K562 (cell line): ENCODE measurements around the gene EEF1AKMT1. TPM values are rescaled to one million over a fixed set of nuclear protein-coding genes. Genes with fewer than 3 reads are reported as not detected.

Source experiments
- ATAC-seq: fragments of 200-7000 bp; cut with Tn5 transposase; 3 replicates; pipeline ENCODE4 v1.9.1; 2020; ENCODE audit warnings: moderate library complexity
- BruUV-seq: library from RNA; stranded (reverse); fragments of 400-500 nt; replicated peaks from 2 replicates; lab custom pipeline; 2021; lab: Mats Ljungman, UMichigan
- CTCF ChIA-PET: fragments of 300-600 bp; formaldehyde crosslinking; extraction: SDS; loops from one replicate; lab custom pipeline; 2021; ENCODE audit warnings: low intra/inter-chr PET ratio; lab: Yijun Ruan, JAX
- POLR2A ChIA-PET: fragments of 300-600, 350-650 bp; sonication (Branson Sonifier 250); formaldehyde crosslinking; extraction: SDS; loops from one replicate; lab custom pipeline; 2021; ENCODE audit warnings: antibody characterized with exemption, inconsistent platforms; lab: Yijun Ruan, JAX
- DNase-seq, 4 experiments: peaks; one replicate each; pipeline versions ENCODE4 v3.0.0 to v3.0.0-alpha.2; 2011 to 2018; ENCODE audit warnings: low spot score in 3 of 4, mixed read lengths in 3 of 4; ENCODE audit errors: extremely low read depth in 1 of 4
- FAIRE-seq: peaks from 2 replicates; lab custom pipeline; 2011; peaks lifted over from hg19 to GRCh38; lab: Jason Lieb, UNC
- H2AFZ ChIP-seq: 2 replicates; pipeline ENCODE4 v1.6.0; 2011; ENCODE audit warnings: low read depth, low read length, control low read depth, inconsistent platforms
- H3K27ac ChIP-seq: fragments of 200-600 bp; 3 replicates; pipeline ENCODE4 v1.8.0; 2011; ENCODE audit warnings: low read depth, mild to moderate bottlenecking, control low read depth, inconsistent platforms, low read length, moderate library complexity, mixed read lengths; ENCODE audit errors: extremely low read depth
- H3K27me3 ChIP-seq, 2 experiments: fragments of 300-600 bp in 1 of 2; 2 replicates in 1 of 2; 3 replicates in 1 of 2; pipeline versions ENCODE4 v1.6.0 to v1.8.0; 2011; ENCODE audit warnings: inconsistent platforms in 2 of 2, low read length in 2 of 2, mild to moderate bottlenecking in 1 of 2, mixed read lengths in 1 of 2, moderate library complexity in 1 of 2; ENCODE audit not compliant: control insufficient read depth in 2 of 2, insufficient read depth in 2 of 2
- H3K36me3 ChIP-seq: fragments of 300-600 bp; 3 replicates; pipeline ENCODE4 v1.8.0; 2011; ENCODE audit warnings: mild to moderate bottlenecking, low read length, inconsistent platforms; ENCODE audit not compliant: control insufficient read depth, insufficient read depth
- H3K4me1 ChIP-seq, 2 experiments: fragments of 200-600 bp in 1 of 2; replicated peaks in 1 of 2; 2 replicates in 1 of 2; 3 replicates in 1 of 2; pipeline versions ENCODE4 v1.5.1 to v1.8.0; 2011; ENCODE audit warnings: inconsistent platforms in 2 of 2, low read length in 2 of 2, mild to moderate bottlenecking in 1 of 2, mixed read lengths in 1 of 2, moderate library complexity in 1 of 2; ENCODE audit not compliant: control insufficient read depth in 2 of 2, insufficient read depth in 2 of 2
- H3K4me2 ChIP-seq: 2 replicates; pipeline ENCODE4 v1.6.1; 2011; ENCODE audit warnings: low read length, control low read depth, inconsistent platforms, mixed read lengths; ENCODE audit not compliant: insufficient read depth
- H3K4me3 ChIP-seq: fragments of 200-600 bp; sonication (generic), shearing (Covaris generic); 2 replicates; pipeline ENCODE4 v1.5.1; 2016; ENCODE audit warnings: control low read depth, inconsistent platforms
- H3K79me2 ChIP-seq: fragments of 200-600 bp; 3 replicates; pipeline ENCODE4 v1.8.0; 2011; ENCODE audit warnings: low read length, inconsistent platforms; ENCODE audit not compliant: control insufficient read depth, insufficient read depth
- H3K9ac ChIP-seq, 2 experiments: 2 replicates each; pipeline versions ENCODE4 v1.6.0 to v1.6.1; 2011; ENCODE audit warnings: low read depth in 2 of 2, low read length in 2 of 2, control low read depth in 1 of 2, inconsistent platforms in 1 of 2, mild to moderate bottlenecking in 1 of 2, mixed read lengths in 1 of 2; ENCODE audit not compliant: insufficient read depth in 1 of 2
- H3K9me1 ChIP-seq: one replicate; pipeline ENCODE4 v1.6.0; 2011; ENCODE audit warnings: inconsistent platforms, mild to moderate bottlenecking, low read length, moderate library complexity; ENCODE audit not compliant: control insufficient read depth, insufficient read depth
- H3K9me3 ChIP-seq: replicated peaks from 2 replicates; pipeline ENCODE4 v1.5.1; 2011; ENCODE audit warnings: low read depth, low read length, inconsistent platforms; ENCODE audit not compliant: control insufficient read depth, insufficient read depth
- H4K20me1 ChIP-seq: replicated peaks from 2 replicates; pipeline ENCODE4 v1.6.1; 2011; ENCODE audit warnings: low read length, inconsistent platforms, mixed read lengths; ENCODE audit not compliant: control insufficient read depth, insufficient read depth
- BHLHE40 ChIP-seq: IDR thresholded peaks from 2 replicates; pipeline ENCODE4 v1.6.1; 2011; ENCODE audit warnings: low read length, improper control_type of control experiment
- LEF1 ChIP-seq: fragments of 450-650 bp; IDR thresholded peaks from 2 replicates; pipeline ENCODE4 v1.6.1; 2016; ENCODE audit warnings: mild to moderate bottlenecking
- MYBL2 ChIP-seq, 2 experiments: fragments of 450-650 bp in 1 of 2; sonication (generic) in 1 of 2; formaldehyde crosslinking in 1 of 2; IDR thresholded peaks; 2 replicates each; pipeline versions ENCODE4 v1.6.1 to v1.8.1; 2017 to 2022; ENCODE audit warnings: borderline replicate concordance in 1 of 2, inconsistent platforms in 1 of 2, low read depth in 1 of 2, mild to moderate bottlenecking in 1 of 2, missing genetic modification reagents in 1 of 2, moderate library complexity in 1 of 2
- POLR2AphosphoS2 ChIP-seq: IDR thresholded peaks from 2 replicates; pipeline ENCODE4 v1.6.1; 2012; ENCODE audit warnings: low read length, improper control_type of control experiment
- PTBP1 ChIP-seq: fragments of 200-400 bp; formaldehyde crosslinking; IDR thresholded peaks from 2 replicates; pipeline ENCODE4 v1.6.1; 2017; ENCODE audit warnings: low read depth, low read length
- TCFL5 ChIP-seq: fragments of 250-450 bp; sonication (Bioruptor Pico); conservative IDR thresholded peaks from 2 replicates; pipeline ENCODE4 v1.6.1; 2021; ENCODE audit warnings: mild to moderate bottlenecking, moderate library complexity, matching md5 sums
- TGIF2 ChIP-seq: sonication (generic); formaldehyde crosslinking; IDR thresholded peaks from 2 replicates; pipeline ENCODE4 v1.8.1; 2022; ENCODE audit warnings: mild to moderate bottlenecking, missing genetic modification reagents, moderate library complexity
- WGBS: fragments of 100-300 bp; shearing (Covaris generic); methylation state at CpG from one replicate; pipeline ENCODE4 v1.1.6; 2016; ENCODE audit warnings: low coverage, mixed read lengths; ENCODE audit not compliant: insufficient coverage; ENCODE audit errors: missing lambda C conversion rate; 5-methylcytosine and 5-hydroxymethylcytosine counted together
- in situ Hi-C: fragments of 300-500 bp; cut with MboI; formaldehyde crosslinking; loops from 4 replicates; pipeline ENCODE4 v1.15.0; 2018; ENCODE audit warnings: inconsistent platforms, mixed read lengths
- intact Hi-C: fragments of 100-400 bp; cut with micrococcal nuclease; formaldehyde crosslinking; loops from 2 replicates; pipeline ENCODE4 v1.14.2; 2022
- polyA plus RNA-seq, 8 experiments: library from polyadenylated mRNA; depleted of rRNA in 4 of 8; stranded (reverse) in 5 of 8; unstranded in 3 of 8; fragments of >200 nt; fragmentation: Nextera tagmentation in 2 of 8; fragmentation: Illumina TruSeq in 1 of 8; extraction: Ambion mirVana in 2 of 8; extraction: Trizol in 1 of 8; gene quantifications; 2 replicates each; pipeline versions ENCODE4 v1.2.1 to v1.2.3, GENCODE V29; 2011 to 2014; ENCODE audit warnings: inconsistent platforms in 1 of 8, missing spikeins in 1 of 8
- total RNA-seq, 7 experiments: library from RNA; depleted of rRNA in 6 of 7; stranded (reverse); fragments of >200 nt in 6 of 7; fragmentation: Illumina TruSeq in 2 of 7; extraction: Trizol in 2 of 7; gene quantifications; 2 replicates each; pipeline versions ENCODE4 v1.2.1 to v1.2.3, GENCODE V29; 2011 to 2021; ENCODE audit warnings: low replicate concordance in 1 of 7

The EEF1AKMT1 gene
- total and polyA plus RNA-seq, 9 of the 15 experiments (the other 6 are each of a cell fraction or from before 2014, with no cell fraction given): 5.3 to 36.3 (median 7.9) TPM

DNA sequence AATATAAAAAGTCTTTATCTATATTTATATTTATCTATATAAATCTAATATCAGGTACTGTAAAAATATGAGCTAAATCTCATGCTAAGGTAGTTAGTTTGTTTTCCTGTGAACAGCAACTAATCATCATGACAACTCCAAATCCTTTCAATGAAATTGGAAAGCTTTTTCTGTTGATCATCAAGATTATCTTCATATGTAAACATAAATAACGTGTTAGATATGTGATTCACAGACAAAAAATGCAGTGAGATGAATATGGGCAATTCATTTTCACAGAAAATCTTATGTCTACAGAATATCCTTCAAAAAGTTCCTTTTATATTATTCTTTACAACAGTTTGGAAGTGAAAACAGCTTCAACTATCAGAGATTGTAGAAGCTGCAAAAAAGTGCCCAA lies 41.7 kb upstream of the EEF1AKMT1 start:
- H3K36me3 ChIP-seq: peaks cover 44% of the 10 kb centered on the region
- H4K20me1 ChIP-seq: no peaks in the 10 kb centered on the region
- FAIRE-seq (no peak), ATAC-seq (no peak), DNase-seq (no peak)
- BruUV-seq: no TSS peak
- H3K4me2 ChIP-seq: no peak overlapping the region
- H3K9me1 ChIP-seq: no peaks in the 10 kb centered on the region
- no peaks in the 10 kb centered on the region for H3K9me3 ChIP-seq
- no peak overlapping the region for H3K9ac ChIP-seq
- in situ Hi-C loops: no loop called here
- peaks cover 11% of the 10 kb centered on the region for H3K79me2 ChIP-seq
- TF ChIP-seq LEF1 (no peak), TCFL5 (CRISPR knock-in tag) (no peak), PTBP1 (no peak), MYBL2 (IDR thresholded peaks at IDR 0.05; ENCODE audit: low read depth) (no peak), MYBL2 (CRISPR knock-in tag; IDR thresholded peaks at IDR 0.05; ENCODE audit: borderline replicate concordance) (no peak), POLR2AphosphoS2 (no peak)
- no peaks in the 10 kb centered on the region for H3K27me3 ChIP-seq
- no peak overlapping the region for H2AFZ ChIP-seq
- no peak overlapping the region for H3K27ac ChIP-seq
- intact Hi-C loops: no loop called here
- no peak overlapping the region for H3K4me3 ChIP-seq
- ChIA-PET POLR2A (interaction anchor here (1.2 kb wide), 1 partner anchor 10 kb away, joined by 4 read pairs; no protein-coding TSS in a partner anchor), CTCF (no interaction called here)
- 50% methylated on average over 1 of the region's 1 CpG for WGBS
- no peaks in the 10 kb centered on the region for H3K4me1 ChIP-seq

- DNase-seq (no peak), ATAC-seq (no peak), FAIRE-seq (no peak)
- 69% methylated on average over 5 of the region's 5 CpGs for WGBS
- H3K4me1 ChIP-seq: no peaks in the 10 kb centered on the region
- H3K9ac ChIP-seq: no peak overlapping the region
- no TSS peak for BruUV-seq
- in situ Hi-C loops (no loop called here), intact Hi-C loops (no loop called here)
- CTCF ChIA-PET: no interaction called here
- H3K4me3 ChIP-seq: no peak overlapping the region
- H3K27me3 ChIP-seq: no peaks in the 10 kb centered on the region
- no peak for TF ChIP-seq TGIF2 (CRISPR knock-in tag)
- TF ChIP-seq BHLHE40: peak; percentile 35; the same call in 1 of the 2 replicates
- no peaks in the 10 kb centered on the region for H3K9me1 ChIP-seq
- no peaks in the 10 kb centered on the region for H4K20me1 ChIP-seq
- H2AFZ ChIP-seq: no peak overlapping the region
- no peak overlapping the region for H3K27ac ChIP-seq
- no peaks in the 10 kb centered on the region for H3K9me3 ChIP-seq
- peaks cover 46% of the 10 kb centered on the region; the same call in 2 of the 3 replicates for H3K36me3 ChIP-seq
- POLR2A ChIA-PET: no interaction called here
- no peak overlapping the region for H3K4me2 ChIP-seq
- H3K79me2 ChIP-seq: peaks cover 11% of the 10 kb centered on the region
Observed at GRCh38 chr13:20814224-20814910, 40.6 kb upstream of the EEF1AKMT1 start.
